Left lung (tissue), 10 donors: ENCODE results near the gene PEMT. TPM values are rescaled to one million over a fixed set of nuclear protein-coding genes. Genes with fewer than 3 reads are reported as not detected.

Experiments used
- ATAC-seq: fragments of 200-7000 bp; cut with Tn5 transposase; one replicate; pipeline ENCODE4 v1.9.1; 2020; ENCODE audit warnings: moderate library complexity
- DNase-seq, 4 donors: peaks; one replicate each; pipeline ENCODE4 v3.0.0-alpha.2; 2013 to 2020
- H3K27ac ChIP-seq, 2 donors: fragments of 200-600 bp; sonication (generic) in 1 of 2; one replicate each; pipeline versions ENCODE4 v1.5.0 to v1.8.0; 2020 to 2021
- H3K27me3 ChIP-seq, 2 donors: fragments of 200-600 bp; sonication (generic) in 1 of 2; one replicate each; pipeline versions ENCODE4 v1.5.0 to v1.8.0; 2020 to 2021
- H3K36me3 ChIP-seq, 2 donors: fragments of 200-600 bp; sonication (generic) in 1 of 2; one replicate each; pipeline versions ENCODE4 v1.5.0 to v1.8.0; 2020 to 2021
- H3K4me1 ChIP-seq, 2 donors: fragments of 200-600 bp; one replicate each; pipeline ENCODE4 v1.8.0; 2021
- H3K4me3 ChIP-seq, 2 donors: fragments of 200-600 bp; sonication (generic) in 1 of 2; one replicate each; pipeline versions ENCODE4 v1.5.0 to v1.8.0; 2020 to 2021; ENCODE audit warnings: mild to moderate bottlenecking in 1 of 2
- H3K9me3 ChIP-seq, 2 donors: fragments of 200-600 bp; sonication (generic) in 1 of 2; one replicate each; pipeline versions ENCODE4 v1.5.0 to v1.8.0; 2020 to 2021
- intact Hi-C, 2 donors: fragments of 100-400 bp; cut with DNase I; formaldehyde crosslinking; loops; one replicate each; pipeline versions ENCODE4 v1.11.2 to v1.14.2; 2022
- polyA plus RNA-seq, 6 donors: library from polyadenylated mRNA; unstranded; fragments of 120-200 nt; gene quantifications; one replicate each; pipeline ENCODE4 v1.2.1, GENCODE V29; 2013; ENCODE audit not compliant: insufficient read length in 6 of 6
- total RNA-seq, 2 donors: library from RNA; stranded (reverse); fragmentation: NEBNext Ultra II Directional; extraction: Animal tissue kit (Norgen Biotek cat#: 25700); gene quantifications; one replicate each; pipeline ENCODE4 v1.2.1, GENCODE V29; 2021
- TF ChIP-seq, protein P1 (sequence below), 2 donors: fragments of 200-600 bp; sonication (generic) in 1 of 2; IDR thresholded peaks; one replicate each; pipeline versions ENCODE4 v1.5.0 to v1.8.0; 2021; ENCODE audit warnings: antibody characterized with exemption in 2 of 2
- donor health status: DM: no; HTN: yes; CAD: no.
- donor health status: DM: no; HTN: no; CAD: no.

The PEMT gene
- total and polyA plus RNA-seq, 8 donors, result 22.3 to 38.7 (median 28.3) TPM

DNA sequence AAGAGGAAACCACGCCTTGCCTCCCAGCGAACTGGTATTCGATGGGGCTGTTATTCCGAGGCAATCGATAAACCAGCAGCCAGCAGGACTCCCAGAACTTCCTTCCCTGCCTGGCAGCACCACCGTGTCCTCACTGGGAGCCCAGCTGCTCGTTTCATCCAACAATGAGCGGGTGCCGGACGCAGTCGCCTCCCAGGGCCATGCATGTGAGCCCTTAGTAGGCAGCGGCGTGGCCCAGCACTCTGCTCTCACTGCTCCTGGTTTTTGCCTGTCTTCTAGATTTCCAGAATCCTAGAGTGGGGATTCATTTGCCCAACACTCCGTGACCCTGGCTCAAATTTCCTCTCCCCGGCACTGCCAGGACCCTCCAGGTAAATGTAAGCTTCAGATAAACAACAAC, 66.2 kb downstream of the PEMT start:
- intact Hi-C loops, result no loop called here
- Histone ChIP-seq H3K4me3 (no peak overlapping the region), H3K36me3 (peaks cover 0 to 9% of the 10 kb centered on the region in 2 donors), H3K4me1 (peaks cover 0 to 14% of the 10 kb centered on the region in 2 donors), H3K27ac (no peak overlapping the region), H3K9me3 (no peaks in the 10 kb centered on the region), H3K27me3 (no peaks in the 10 kb centered on the region)
- ATAC-seq, result no peak
- TF ChIP-seq, protein P1, sequence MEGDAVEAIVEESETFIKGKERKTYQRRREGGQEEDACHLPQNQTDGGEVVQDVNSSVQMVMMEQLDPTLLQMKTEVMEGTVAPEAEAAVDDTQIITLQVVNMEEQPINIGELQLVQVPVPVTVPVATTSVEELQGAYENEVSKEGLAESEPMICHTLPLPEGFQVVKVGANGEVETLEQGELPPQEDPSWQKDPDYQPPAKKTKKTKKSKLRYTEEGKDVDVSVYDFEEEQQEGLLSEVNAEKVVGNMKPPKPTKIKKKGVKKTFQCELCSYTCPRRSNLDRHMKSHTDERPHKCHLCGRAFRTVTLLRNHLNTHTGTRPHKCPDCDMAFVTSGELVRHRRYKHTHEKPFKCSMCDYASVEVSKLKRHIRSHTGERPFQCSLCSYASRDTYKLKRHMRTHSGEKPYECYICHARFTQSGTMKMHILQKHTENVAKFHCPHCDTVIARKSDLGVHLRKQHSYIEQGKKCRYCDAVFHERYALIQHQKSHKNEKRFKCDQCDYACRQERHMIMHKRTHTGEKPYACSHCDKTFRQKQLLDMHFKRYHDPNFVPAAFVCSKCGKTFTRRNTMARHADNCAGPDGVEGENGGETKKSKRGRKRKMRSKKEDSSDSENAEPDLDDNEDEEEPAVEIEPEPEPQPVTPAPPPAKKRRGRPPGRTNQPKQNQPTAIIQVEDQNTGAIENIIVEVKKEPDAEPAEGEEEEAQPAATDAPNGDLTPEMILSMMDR (IDR thresholded peaks at IDR 0.05), result no peak
- DNase-seq, result peak in 1 of 4 donors; percentile 71

DNA sequence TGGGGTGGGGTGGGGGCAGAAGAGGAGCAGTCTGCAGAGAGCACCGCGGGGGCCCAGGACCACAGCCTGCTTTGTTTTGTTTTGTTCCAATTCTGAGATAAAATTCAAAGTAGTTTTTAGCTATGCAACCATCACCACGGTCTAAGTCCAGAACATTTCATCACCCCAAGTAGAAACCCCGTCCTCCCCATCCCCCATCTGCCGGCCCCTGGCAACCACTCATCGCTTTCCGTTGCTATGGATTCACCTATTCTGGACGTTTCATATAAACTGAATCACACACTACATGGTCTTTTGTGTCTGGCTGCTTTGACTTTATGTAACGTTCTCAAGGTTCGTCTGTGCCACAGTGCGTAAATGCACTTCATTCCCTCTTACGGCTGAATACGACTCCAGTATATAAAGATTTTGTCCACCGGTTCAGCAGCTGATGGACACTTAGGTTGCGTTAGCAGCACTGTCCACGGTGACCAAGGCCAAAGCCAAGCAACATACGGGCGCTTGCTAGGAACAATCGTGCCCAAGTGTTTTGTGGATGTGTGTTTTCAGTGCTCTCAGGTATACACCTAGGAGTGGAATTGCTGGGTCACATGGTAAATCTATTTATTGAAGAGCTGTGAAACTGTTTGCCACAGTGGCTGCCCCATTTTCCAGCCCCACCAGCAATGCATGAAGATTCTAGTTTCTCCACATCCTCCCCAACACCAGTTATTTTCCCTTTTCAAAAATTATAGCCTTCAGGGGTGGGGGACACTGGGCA, 67.6 kb downstream of the PEMT start:
- no peak for ATAC-seq
- Histone ChIP-seq H3K27ac (no peak overlapping the region), H3K4me1 (peaks cover 0 to 14% of the 10 kb centered on the region in 2 donors), H3K27me3 (no peaks in the 10 kb centered on the region), H3K36me3 (peaks cover 0 to 11% of the 10 kb centered on the region in 2 donors), H3K4me3 (no peak overlapping the region), H3K9me3 (no peaks in the 10 kb centered on the region)
- TF ChIP-seq, protein P1 (IDR thresholded peaks at IDR 0.05), result no peak
- DNase-seq, result no peak
- intact Hi-C loops, result no loop called here

DNA sequence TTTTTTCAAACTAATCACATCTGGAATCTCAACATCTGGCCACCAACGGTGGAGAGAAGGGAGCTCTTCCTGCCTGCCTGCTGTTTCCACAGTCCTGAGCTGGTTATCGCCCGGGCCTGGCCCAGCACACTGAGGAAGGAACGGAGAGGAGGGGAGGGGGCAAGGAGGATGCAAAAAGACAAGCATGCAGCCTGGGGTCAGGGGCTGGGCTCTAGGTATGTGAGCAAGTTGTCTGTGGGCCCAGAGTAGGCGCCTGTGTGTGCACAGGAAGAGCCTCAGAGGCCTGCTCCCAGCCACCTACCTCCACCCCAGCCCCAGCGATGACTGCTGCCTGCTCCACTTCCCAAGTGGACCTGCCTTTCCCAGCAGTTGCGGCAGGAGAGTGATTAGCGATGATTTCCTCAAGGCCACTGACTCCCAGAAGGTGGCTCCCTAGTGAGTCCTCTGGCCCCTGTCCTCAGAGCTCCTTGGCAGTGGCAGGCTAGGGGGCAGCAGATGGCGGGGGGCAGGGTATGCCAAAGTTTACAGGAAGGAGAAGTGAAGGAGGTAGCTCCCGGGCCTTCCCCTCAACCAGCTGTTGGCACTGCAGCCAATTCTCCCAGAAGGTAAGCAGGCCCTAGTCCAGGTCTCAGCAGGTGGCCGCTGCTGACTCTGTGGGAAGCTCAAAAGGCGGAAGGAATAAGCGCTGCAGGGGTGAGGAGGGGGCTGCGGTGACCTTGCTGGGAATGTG, 68.3 kb downstream of the PEMT start:
- H3K27ac ChIP-seq, result no peak overlapping the region
- ATAC-seq (peak; percentile 14), DNase-seq (peak in 1 of 4 donors; percentile 55)
- no peaks in the 10 kb centered on the region for H3K9me3 ChIP-seq
- H3K36me3 ChIP-seq, result peaks cover 0 to 11% of the 10 kb centered on the region in 2 donors
- TF ChIP-seq, protein P1 (IDR thresholded peaks at IDR 0.05), result no peak
- H3K4me1 ChIP-seq, result peaks cover 0 to 14% of the 10 kb centered on the region in 2 donors
- intact Hi-C loops, result no loop called here
- H3K4me3 ChIP-seq, result no peak overlapping the region
- H3K27me3 ChIP-seq, result no peaks in the 10 kb centered on the region

DNA sequence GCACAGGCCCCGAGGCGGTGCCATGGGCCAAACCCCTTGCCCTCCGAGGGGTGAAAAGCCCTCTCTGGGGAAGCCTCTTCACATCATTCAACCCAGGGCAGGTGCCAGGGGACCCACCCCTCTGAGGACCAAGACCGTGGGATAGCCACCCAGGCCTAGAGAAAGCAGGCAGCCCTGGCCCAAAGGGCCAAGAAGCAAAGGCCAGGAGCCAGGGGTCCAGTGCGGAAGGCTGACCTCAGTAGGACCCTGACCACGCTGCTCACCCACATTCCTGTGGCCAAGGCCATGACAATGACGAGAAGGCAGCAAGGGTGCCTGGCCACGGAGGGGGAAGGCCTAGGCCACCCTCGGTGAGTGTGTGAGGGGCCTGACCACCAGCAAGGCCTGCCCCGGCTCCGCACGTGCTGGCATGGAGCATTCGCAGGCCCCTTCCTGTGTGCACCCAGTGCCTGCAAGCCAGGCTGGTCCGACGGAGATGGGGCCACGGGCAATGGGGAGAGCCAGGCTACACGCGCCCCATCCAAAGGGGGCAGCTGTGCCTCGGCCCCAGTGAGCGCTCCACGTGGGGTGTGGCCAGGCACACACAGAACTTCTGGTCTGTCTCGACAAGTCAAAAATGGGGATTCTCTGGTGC, 70.8 kb downstream of the PEMT start:
- intact Hi-C loops, result no loop called here
- peak in 1 of 4 donors; percentile 54 for DNase-seq
- TF ChIP-seq, protein P1 (IDR thresholded peaks at IDR 0.05), result no peak

DNA sequence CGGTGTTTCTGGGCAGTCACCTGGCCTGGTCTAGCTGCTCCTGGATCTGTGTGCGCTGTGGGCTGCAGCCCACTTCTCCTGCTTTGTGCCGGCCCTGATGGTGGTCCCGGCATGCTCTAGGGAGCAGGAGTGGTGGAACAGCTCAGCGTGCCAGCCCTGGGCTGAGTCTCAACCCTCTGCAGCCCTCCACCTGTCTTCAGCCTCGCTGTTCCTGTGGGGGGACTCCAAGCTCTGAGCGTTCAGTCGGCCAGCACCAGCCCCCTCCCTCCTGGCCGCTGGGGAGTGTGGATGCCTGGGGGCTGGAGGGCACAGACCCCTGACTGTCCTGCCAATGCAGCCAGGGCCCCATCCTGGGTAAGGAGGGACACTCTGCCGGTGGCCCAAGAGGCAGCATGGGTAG, 71.6 kb downstream of the PEMT start:
- H3K27me3 ChIP-seq, result no peaks in the 10 kb centered on the region
- no peaks in the 10 kb centered on the region for H3K9me3 ChIP-seq
- no peak overlapping the region for H3K4me3 ChIP-seq
- intact Hi-C loops, result no loop called here
- H3K4me1 ChIP-seq, result no peaks in the 10 kb centered on the region
- peak in 1 of 4 donors; percentile 57 for DNase-seq
- TF ChIP-seq, protein P1 (IDR thresholded peaks at IDR 0.05), result no peak
- ATAC-seq, result no peak
- no peak overlapping the region for H3K27ac ChIP-seq
- peaks cover 0 to 11% of the 10 kb centered on the region in 2 donors for H3K36me3 ChIP-seq

More for the DNA sequence above, 70.8 kb downstream of the PEMT start:
- Histone ChIP-seq H3K4me1 (no peaks in the 10 kb centered on the region), H3K4me3 (no peak overlapping the region), H3K27ac (no peak overlapping the region), H3K36me3 (peaks cover 0 to 11% of the 10 kb centered on the region in 2 donors), H3K27me3 (no peaks in the 10 kb centered on the region), H3K9me3 (no peaks in the 10 kb centered on the region)
- no peak for ATAC-seq
